IMR-90 (cell line): Measurements from ENCODE around the gene MTFR1L. TPM values are rescaled to one million over a fixed set of nuclear protein-coding genes. Genes with fewer than 3 reads are reported as not detected.

Experiments used
- ATAC-seq: fragments of 200-7000 bp; cut with Tn5 transposase; 2 replicates; pipeline ENCODE4 v1.9.1; 2020; ENCODE audit warnings: low read depth, mild to moderate bottlenecking, moderate library complexity
- BruUV-seq: library from RNA; stranded (reverse); fragments of 400-500 nt; replicated peaks from 2 replicates; lab custom pipeline; 2021; lab: Mats Ljungman, UMichigan
- CTCF ChIA-PET: fragments of 300-600 bp; formaldehyde crosslinking; extraction: SDS; loops from one replicate; lab custom pipeline; 2021; ENCODE audit warnings: antibody characterized with exemption; lab: Yijun Ruan, JAX
- POLR2A ChIA-PET: fragments of 300-600 bp; sonication (Branson Sonifier 250); formaldehyde crosslinking; loops from one replicate; lab custom pipeline; 2022; ENCODE audit warnings: antibody characterized with exemption; ENCODE audit not compliant: unreplicated experiment; lab: Charles Lee
- DNase-seq: peaks from one replicate; pipeline ENCODE4 v3.0.0; 2013
- H2AFZ ChIP-seq: replicated peaks from 2 replicates; pipeline ENCODE3; 2013; ENCODE audit warnings: low read length, mild to moderate bottlenecking; ENCODE audit not compliant: poor library complexity
- H2AK5ac ChIP-seq: 2 replicates; pipeline ENCODE4 v1.6.1; 2013; ENCODE audit warnings: low read depth, low read length, inconsistent platforms
- H2AK9ac ChIP-seq: replicated peaks from 2 replicates; pipeline ENCODE3; 2013; ENCODE audit warnings: mild to moderate bottlenecking, low read depth, low read length, moderate library complexity; ENCODE audit not compliant: poor library complexity
- H2BK120ac ChIP-seq: 2 replicates; pipeline ENCODE4 v1.6.1; 2013; ENCODE audit warnings: low read depth, low read length, inconsistent platforms
- H2BK15ac ChIP-seq: 3 replicates; pipeline ENCODE4 v1.6.1; 2013; ENCODE audit warnings: low read depth, low read length, inconsistent platforms
- H2BK20ac ChIP-seq: 2 replicates; pipeline ENCODE4 v1.6.1; 2013; ENCODE audit warnings: low read depth, mild to moderate bottlenecking, inconsistent platforms, low read length, moderate library complexity
- H2BK5ac ChIP-seq: 2 replicates; pipeline ENCODE4 v1.6.1; 2013; ENCODE audit warnings: mild to moderate bottlenecking, low read depth, low read length, inconsistent platforms; ENCODE audit not compliant: poor library complexity, severe bottlenecking
- H3K14ac ChIP-seq: replicated peaks from 2 replicates; pipeline ENCODE4 v1.6.1; 2013; ENCODE audit warnings: low read depth, low read length, inconsistent platforms
- H3K18ac ChIP-seq: 2 replicates; pipeline ENCODE4 v1.6.1; 2013; ENCODE audit warnings: low read depth, low read length, control low read depth
- H3K23ac ChIP-seq: 2 replicates; pipeline ENCODE4 v1.6.1; 2013; ENCODE audit warnings: low read depth, low read length, inconsistent platforms
- H3K27ac ChIP-seq: 2 replicates; pipeline ENCODE4 v1.5.1; 2013; ENCODE audit warnings: mild to moderate bottlenecking, control low read depth, low read length; ENCODE audit not compliant: insufficient read depth
- H3K27me3 ChIP-seq: 2 replicates; pipeline ENCODE4 v1.6.1; 2013; ENCODE audit warnings: low read length; ENCODE audit not compliant: control insufficient read depth, insufficient read depth
- H3K36me3 ChIP-seq: 2 replicates; pipeline ENCODE4 v1.6.1; 2013; ENCODE audit warnings: low read length, mixed read lengths; ENCODE audit not compliant: control insufficient read depth, insufficient read depth
- H3K4ac ChIP-seq: 2 replicates; pipeline ENCODE4 v1.6.1; 2013; ENCODE audit warnings: low read depth, low read length, inconsistent platforms
- H3K4me1 ChIP-seq: 2 replicates; pipeline ENCODE4 v1.6.1; 2013; ENCODE audit warnings: low read length, mixed read lengths; ENCODE audit not compliant: control insufficient read depth, insufficient read depth
- H3K4me2 ChIP-seq: 2 replicates; pipeline ENCODE4 v1.6.1; 2013; ENCODE audit warnings: low read depth, mild to moderate bottlenecking, control low read depth, low read length, moderate library complexity
- H3K4me3 ChIP-seq: 2 replicates; pipeline ENCODE4 v1.5.1; 2013; ENCODE audit warnings: low read depth, mild to moderate bottlenecking, control low read depth, low read length, moderate library complexity; ENCODE audit not compliant: insufficient read depth
- H3K56ac ChIP-seq: 2 replicates; pipeline ENCODE4 v1.6.1; 2013; ENCODE audit warnings: low read length, inconsistent platforms; ENCODE audit not compliant: insufficient read depth; ENCODE audit errors: extremely low read depth
- H3K79me1 ChIP-seq, 2 experiments: 2 replicates each; pipeline ENCODE4 v1.6.1; 2013; ENCODE audit warnings: low read length in 2 of 2, inconsistent platforms in 1 of 2, low read depth in 1 of 2
- H3K9ac ChIP-seq: 2 replicates; pipeline ENCODE4 v1.6.1; 2013; ENCODE audit warnings: low read depth, low read length, control low read depth
- H3K9me1 ChIP-seq: 2 replicates; pipeline ENCODE4 v1.6.1; 2013; ENCODE audit warnings: low read length, inconsistent platforms; ENCODE audit not compliant: insufficient read depth
- H3K9me3 ChIP-seq: 2 replicates; pipeline ENCODE4 v1.6.1; 2013; ENCODE audit warnings: low read length; ENCODE audit not compliant: control insufficient read depth, insufficient read depth
- H4K20me1 ChIP-seq: 2 replicates; pipeline ENCODE4 v1.6.1; 2013; ENCODE audit warnings: low read length, inconsistent platforms; ENCODE audit not compliant: insufficient read depth
- H4K5ac ChIP-seq: 2 replicates; pipeline ENCODE4 v1.6.1; 2013; ENCODE audit warnings: mild to moderate bottlenecking, low read depth, low read length, control low read depth
- H4K8ac ChIP-seq, 2 experiments: 2 replicates each; pipeline ENCODE4 v1.6.1; 2013; ENCODE audit warnings: low read depth in 2 of 2, low read length in 2 of 2, control low read depth in 1 of 2, inconsistent platforms in 1 of 2
- H4K91ac ChIP-seq: 2 replicates; pipeline ENCODE4 v1.6.1; 2013; ENCODE audit warnings: low read depth, low read length, inconsistent platforms; ENCODE audit not compliant: insufficient read depth
- FOS ChIP-seq: fragments of 150-350 bp; IDR thresholded peaks from 2 replicates; pipeline ENCODE4 v1.6.1; 2016; ENCODE audit warnings: low read depth, low read length
- MAZ ChIP-seq: IDR thresholded peaks from 2 replicates; pipeline ENCODE4 v1.6.1; 2012; ENCODE audit warnings: low read depth, mild to moderate bottlenecking, low read length, improper control_type of control experiment, moderate library complexity, borderline replicate concordance
- RFX5 ChIP-seq: IDR thresholded peaks from 2 replicates; pipeline ENCODE4 v1.8.0; 2012; ENCODE audit warnings: low read depth, mild to moderate bottlenecking, low read length, moderate library complexity
- WGBS, 2 experiments: methylation state at CpG; one replicate each; pipeline versions ENCODE4 v1.1.5 to v1.1.7; 2013; ENCODE audit warnings: missing lambda C conversion rate in 2 of 2; ENCODE audit not compliant: insufficient read length in 1 of 2; ENCODE audit errors: extremely low coverage in 2 of 2; 5-methylcytosine and 5-hydroxymethylcytosine counted together
- dilution Hi-C: fragments of 300-500 bp; cut with HindIII; formaldehyde crosslinking; loops from one replicate; pipeline ENCODE4 v1.14.3; 2018; ENCODE audit warnings: low sequenced_read_pairs; ENCODE audit not compliant: unreplicated experiment
- in situ Hi-C: fragments of 300-500 bp; cut with MboI; formaldehyde crosslinking; loops from 3 replicates; pipeline ENCODE4 v1.14.3; 2019; ENCODE audit warnings: low sequenced_read_pairs, inconsistent platforms, mixed read lengths
- intact Hi-C: fragments of 100-400 bp; cut with micrococcal nuclease; formaldehyde crosslinking; loops from 2 replicates; pipeline ENCODE4 v1.10.0; 2022
- polyA plus RNA-seq, 3 experiments: library from polyadenylated mRNA; depleted of rRNA; stranded (reverse); fragments of >200 nt; gene quantifications; 2 replicates each; pipeline ENCODE4 v1.2.3, GENCODE V29; 2012; ENCODE audit warnings: low replicate concordance in 1 of 3
- total RNA-seq: library from RNA; depleted of rRNA; stranded (reverse); fragments of >200 nt; gene quantifications from 2 replicates; pipeline ENCODE4 v1.2.3, GENCODE V29; 2012

The MTFR1L gene
- total and polyA plus RNA-seq, 2 of the 4 experiments (the other 2 are of a cell fraction) = 69.1 to 69.7 TPM

DNA sequence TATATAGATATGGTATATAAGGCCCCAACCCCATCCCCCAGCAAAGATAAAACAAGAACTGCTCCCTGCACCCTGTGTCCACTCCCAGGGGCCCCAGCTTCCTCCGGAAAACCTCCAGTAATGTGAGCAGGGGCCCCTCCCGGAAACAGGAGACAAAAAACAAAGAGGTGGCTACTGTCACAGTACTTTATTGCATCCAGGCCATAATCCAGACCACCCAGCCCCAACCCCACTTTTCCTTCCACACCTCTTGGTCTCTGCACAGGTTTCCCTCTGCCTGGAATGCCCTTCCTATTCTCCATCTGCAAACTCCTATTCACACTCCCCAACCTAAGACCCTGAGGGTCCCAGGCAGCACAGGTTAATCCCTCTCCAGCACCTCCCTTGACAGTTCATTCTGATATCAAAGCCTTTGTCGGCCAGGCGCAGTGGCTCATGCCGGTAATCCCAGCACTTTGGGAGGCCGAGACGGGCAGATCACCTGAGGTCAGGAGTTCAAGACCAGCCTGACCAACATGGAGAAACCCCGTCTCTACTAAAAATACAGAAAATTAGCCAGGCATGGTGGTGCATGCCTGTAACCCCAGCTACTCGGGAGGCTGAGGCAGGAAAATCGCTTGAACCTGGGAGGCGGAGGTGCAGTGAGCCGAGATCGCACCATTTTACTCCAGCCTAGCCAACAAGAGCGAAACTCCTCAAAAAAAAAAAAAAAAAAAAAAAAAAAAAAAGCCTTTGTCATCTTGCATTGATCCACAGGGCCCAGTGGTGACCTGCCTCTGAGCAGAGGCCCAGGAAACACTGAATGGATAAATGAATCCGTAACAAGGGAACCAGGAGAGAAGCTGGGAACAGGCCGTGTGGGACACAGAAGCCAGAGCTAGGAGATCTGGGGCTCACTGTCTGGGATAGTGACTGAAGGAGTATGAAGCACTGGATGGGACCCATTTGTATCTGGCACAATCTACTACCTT is 41.8 kb downstream of the MTFR1L start:
- no peak for TF ChIP-seq MAZ
- no peak for TF ChIP-seq RFX5
- no peak for TF ChIP-seq FOS
- Histone ChIP-seq H2AK9ac (no peak overlapping the region), H2BK15ac (no peak overlapping the region), H4K20me1 (peaks cover 5% of the 10 kb centered on the region; the same call in 1 of the 2 replicates), H3K27me3 (no peaks in the 10 kb centered on the region), H3K4ac (no peak overlapping the region), H3K36me3 (peaks cover 20% of the 10 kb centered on the region), H3K27ac (no peak overlapping the region), H2AFZ (no peak overlapping the region), H2BK5ac (no peak overlapping the region), H4K91ac (no peak overlapping the region), H3K18ac (no peak overlapping the region), H3K4me2 (no peak overlapping the region), H2BK120ac (no peak overlapping the region), H3K4me1 (no peaks in the 10 kb centered on the region; the same call in 1 of the 2 replicates), H3K23ac (no peak overlapping the region), H3K9ac (no peak overlapping the region), H4K8ac (no peak overlapping the region), H3K56ac (no peak overlapping the region), H3K14ac (no peak overlapping the region), H2AK5ac (no peak overlapping the region), H3K4me3 (no peak overlapping the region), H3K9me1 (no peaks in the 10 kb centered on the region; the same call in 1 of the 2 replicates), H4K5ac (no peak overlapping the region), H3K9me3 (no peaks in the 10 kb centered on the region), H2BK20ac (no peak overlapping the region), H3K79me1 (peaks cover 14 to 24% of the 10 kb centered on the region in 2 experiments)
- POLR2A ChIA-PET = no interaction called here
- WGBS, 2 experiments = 43% methylated on average over 1 of the region's 16 CpGs; no CpG with 5 or more reads in 1 of the 2 experiments
- intact Hi-C loops = no loop called here
- dilution Hi-C loops = no loop called here
- CTCF ChIA-PET = no interaction called here
- DNase-seq (no peak), ATAC-seq (no peak)
- TSS peak; percentile 64 for BruUV-seq
- in situ Hi-C loops = no loop called here
